OCI-LY3 (cell line): ENCODE measurements around the gene VPS8.

ENCODE experiments used
- H2AFZ ChIP-seq: fragments of 200-600, 300-600 bp; shearing (Covaris generic); 2 replicates; pipeline ENCODE4 v1.6.0; 2014; ENCODE audit warnings: antibody characterized with exemption, low read depth, low read length
- H3K27ac ChIP-seq: fragments of 200-600, 300-600 bp; sonication (generic); 2 replicates; pipeline ENCODE4 v1.5.1; 2014; ENCODE audit warnings: mild to moderate bottlenecking, low read length, moderate library complexity, mixed read lengths
- H3K27me3 ChIP-seq: fragments of 200-600, 300-600 bp; sonication (generic); 2 replicates; pipeline ENCODE4 v1.6.1; 2014; ENCODE audit warnings: low read depth, low read length, mixed read lengths
- H3K36me3 ChIP-seq: fragments of 200-600, 300-600 bp; sonication (generic); replicated peaks from 2 replicates; pipeline ENCODE3; 2014; ENCODE audit warnings: low read depth, low read length, mixed read lengths
- H3K4me1 ChIP-seq: fragments of 300-600, 200-600 bp; sonication (generic); 2 replicates; pipeline ENCODE4 v1.6.1; 2014; ENCODE audit warnings: low read length, mixed read lengths
- H3K4me2 ChIP-seq: fragments of 200-600, 300-600 bp; sonication (generic); 2 replicates; pipeline ENCODE4 v1.6.1; 2014; ENCODE audit warnings: low read length, mixed read lengths
- H3K4me3 ChIP-seq: fragments of 300-600, 200-600 bp; sonication (generic); 2 replicates; pipeline ENCODE4 v1.5.1; 2014; ENCODE audit warnings: antibody characterized with exemption, mild to moderate bottlenecking, low read length, moderate library complexity
- H3K79me2 ChIP-seq: fragments of 300-600, 200-600 bp; shearing (Covaris generic); 2 replicates; pipeline ENCODE4 v1.6.1; 2014; ENCODE audit warnings: mild to moderate bottlenecking, low read length, mixed read lengths
- H3K9ac ChIP-seq: fragments of 300-600, 200-600 bp; shearing (Covaris generic); 2 replicates; pipeline ENCODE4 v1.6.0; 2014; ENCODE audit warnings: mild to moderate bottlenecking, low read length, moderate library complexity
- H3K9me3 ChIP-seq: fragments of 200-600, 300-600 bp; shearing (Covaris generic); 2 replicates; pipeline ENCODE4 v1.6.1; 2014; ENCODE audit warnings: low read length, mixed read lengths; ENCODE audit not compliant: insufficient read depth
- H4K20me1 ChIP-seq: fragments of 200-600, 300-600 bp; sonication (generic); 2 replicates; pipeline ENCODE4 v1.6.1; 2016; ENCODE audit warnings: low read length, mixed read lengths; ENCODE audit not compliant: insufficient read depth
- EZH2phosphoT487 ChIP-seq: fragments of 200-600 bp; shearing (Covaris generic); IDR thresholded peaks from 2 replicates; pipeline ENCODE4 v1.6.1; 2018; ENCODE audit warnings: antibody characterized with exemption, mixed run types, low read depth
- TF ChIP-seq, protein P1 (sequence below): fragments of 200-600, 300-600 bp; sonication (generic); IDR thresholded peaks from 2 replicates; pipeline ENCODE4 v1.5.1; 2014; ENCODE audit warnings: antibody characterized with exemption, low read length, low read depth

The VPS8 gene

DNA sequence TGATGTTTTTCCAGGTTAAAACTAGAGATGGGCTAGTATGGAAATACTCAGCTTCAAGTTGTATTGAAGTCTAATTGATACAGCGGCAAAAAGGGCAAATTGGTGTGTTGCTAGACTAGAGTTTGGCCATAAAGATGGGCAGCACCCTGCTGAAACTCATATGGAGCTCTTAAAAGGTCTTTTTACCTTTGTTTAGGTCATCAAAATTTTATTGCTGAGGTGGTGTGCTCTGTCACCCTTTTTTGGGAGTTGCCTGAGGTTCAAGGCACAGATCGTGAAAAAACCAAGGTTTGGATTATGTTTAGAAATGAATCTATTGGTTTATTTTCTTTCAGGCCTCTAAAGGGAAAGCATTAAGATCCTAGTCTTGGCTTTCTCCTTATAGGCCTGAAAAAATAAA, 38.2 kb downstream of the VPS8 start:
- Histone ChIP-seq H3K9me3 (no peaks in the 10 kb centered on the region), H3K9ac (no peak overlapping the region), H4K20me1 (no peaks in the 10 kb centered on the region), H3K4me2 (no peak overlapping the region), H3K79me2 (no peaks in the 10 kb centered on the region), H3K27ac (no peak overlapping the region), H3K36me3 (peaks cover 18% of the 10 kb centered on the region), H3K27me3 (no peaks in the 10 kb centered on the region), H3K4me3 (no peak overlapping the region), H3K4me1 (no peaks in the 10 kb centered on the region), H2AFZ (no peak overlapping the region)
- TF ChIP-seq, protein P1, sequence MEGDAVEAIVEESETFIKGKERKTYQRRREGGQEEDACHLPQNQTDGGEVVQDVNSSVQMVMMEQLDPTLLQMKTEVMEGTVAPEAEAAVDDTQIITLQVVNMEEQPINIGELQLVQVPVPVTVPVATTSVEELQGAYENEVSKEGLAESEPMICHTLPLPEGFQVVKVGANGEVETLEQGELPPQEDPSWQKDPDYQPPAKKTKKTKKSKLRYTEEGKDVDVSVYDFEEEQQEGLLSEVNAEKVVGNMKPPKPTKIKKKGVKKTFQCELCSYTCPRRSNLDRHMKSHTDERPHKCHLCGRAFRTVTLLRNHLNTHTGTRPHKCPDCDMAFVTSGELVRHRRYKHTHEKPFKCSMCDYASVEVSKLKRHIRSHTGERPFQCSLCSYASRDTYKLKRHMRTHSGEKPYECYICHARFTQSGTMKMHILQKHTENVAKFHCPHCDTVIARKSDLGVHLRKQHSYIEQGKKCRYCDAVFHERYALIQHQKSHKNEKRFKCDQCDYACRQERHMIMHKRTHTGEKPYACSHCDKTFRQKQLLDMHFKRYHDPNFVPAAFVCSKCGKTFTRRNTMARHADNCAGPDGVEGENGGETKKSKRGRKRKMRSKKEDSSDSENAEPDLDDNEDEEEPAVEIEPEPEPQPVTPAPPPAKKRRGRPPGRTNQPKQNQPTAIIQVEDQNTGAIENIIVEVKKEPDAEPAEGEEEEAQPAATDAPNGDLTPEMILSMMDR = no peak
- TF ChIP-seq EZH2phosphoT487 = no peak

DNA sequence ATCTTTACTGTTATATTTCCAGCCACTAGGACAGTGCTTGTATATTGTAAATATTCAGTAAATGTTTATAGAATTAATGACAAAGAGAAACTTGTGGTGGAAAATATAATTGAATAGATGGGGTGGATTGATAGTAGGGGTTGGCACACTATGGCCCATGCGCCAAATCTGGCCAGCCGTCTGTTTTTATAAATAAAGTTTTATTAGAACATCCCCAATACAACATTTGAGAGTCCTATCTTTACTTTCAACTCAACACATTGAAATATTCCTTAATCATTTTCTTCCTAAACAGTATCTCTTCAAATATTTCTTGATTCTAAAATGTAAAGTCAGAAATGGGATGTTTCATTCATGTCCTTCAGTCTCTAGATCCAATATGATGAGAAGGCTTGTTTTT, 45.1 kb downstream of the VPS8 start:
- no peaks in the 10 kb centered on the region for H3K79me2 ChIP-seq
- H3K9ac ChIP-seq = no peak overlapping the region
- H3K36me3 ChIP-seq = peaks cover 29% of the 10 kb centered on the region
- no peaks in the 10 kb centered on the region for H3K4me1 ChIP-seq
- H4K20me1 ChIP-seq = no peaks in the 10 kb centered on the region
- H3K4me2 ChIP-seq = no peak overlapping the region
- H3K4me3 ChIP-seq = no peak overlapping the region
- H2AFZ ChIP-seq = no peak overlapping the region
- no peaks in the 10 kb centered on the region for H3K27me3 ChIP-seq
- H3K27ac ChIP-seq = no peak overlapping the region
- TF ChIP-seq EZH2phosphoT487 = no peak
- TF ChIP-seq, protein P1 = no peak
- no peaks in the 10 kb centered on the region for H3K9me3 ChIP-seq

DNA sequence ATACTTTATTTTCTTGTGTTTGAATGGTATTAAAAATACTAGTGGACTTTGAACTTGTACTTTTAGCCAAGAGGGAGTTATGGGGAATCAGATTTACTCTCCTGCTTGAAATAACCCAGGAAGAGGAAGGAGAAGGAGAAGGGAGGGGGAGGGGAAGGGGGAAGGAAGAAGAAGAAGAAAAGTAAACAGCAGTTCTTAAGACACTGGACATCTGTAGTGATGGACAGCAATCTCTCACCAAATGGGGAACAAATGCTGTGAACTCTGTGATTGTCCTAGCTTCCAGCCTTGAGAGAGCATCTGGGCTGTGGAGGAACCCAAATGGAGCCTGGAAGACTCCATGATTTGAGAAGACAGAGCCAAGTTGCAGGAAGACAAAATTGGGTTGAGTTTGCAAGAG, 52.0 kb downstream of the VPS8 start:
- Histone ChIP-seq H3K4me2 (no peak overlapping the region), H3K36me3 (peaks cover 7% of the 10 kb centered on the region), H3K4me1 (no peaks in the 10 kb centered on the region), H2AFZ (no peak overlapping the region), H3K9ac (no peak overlapping the region), H3K4me3 (no peak overlapping the region), H3K27ac (no peak overlapping the region), H3K9me3 (no peaks in the 10 kb centered on the region), H4K20me1 (no peaks in the 10 kb centered on the region), H3K27me3 (no peaks in the 10 kb centered on the region), H3K79me2 (no peaks in the 10 kb centered on the region)
- TF ChIP-seq EZH2phosphoT487 = no peak
- TF ChIP-seq, protein P1 = no peak

DNA sequence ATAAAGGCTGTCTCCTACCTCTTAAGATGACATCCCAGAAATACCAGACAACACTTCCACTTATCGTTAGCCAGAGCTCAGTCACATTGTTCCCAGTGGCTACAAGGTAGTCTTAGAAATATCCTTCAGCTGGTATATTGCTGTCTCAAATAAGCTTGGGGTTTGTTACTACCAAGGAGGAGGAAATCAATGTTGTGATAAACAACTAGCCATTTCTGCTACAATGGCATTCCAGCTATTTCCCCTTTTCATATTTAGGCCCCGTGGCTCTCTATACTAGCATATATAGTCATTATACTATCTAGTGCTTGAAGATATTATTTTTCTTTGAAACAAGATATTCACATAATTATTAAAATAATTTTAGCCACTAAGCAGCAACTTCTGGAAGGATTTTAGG, 56.5 kb downstream of the VPS8 start:
- H2AFZ ChIP-seq = no peak overlapping the region

More for the DNA sequence above, 56.5 kb downstream of the VPS8 start:
- H3K4me2 ChIP-seq = no peak overlapping the region
- H3K36me3 ChIP-seq = peaks cover 6% of the 10 kb centered on the region
- no peak for TF ChIP-seq EZH2phosphoT487
- TF ChIP-seq, protein P1 = no peak
- no peaks in the 10 kb centered on the region for H3K9me3 ChIP-seq
- no peaks in the 10 kb centered on the region for H3K79me2 ChIP-seq
- no peak overlapping the region for H3K4me3 ChIP-seq
- no peak overlapping the region for H3K27ac ChIP-seq
- no peaks in the 10 kb centered on the region for H4K20me1 ChIP-seq
- no peaks in the 10 kb centered on the region for H3K4me1 ChIP-seq
- H3K9ac ChIP-seq = no peak overlapping the region
- no peaks in the 10 kb centered on the region for H3K27me3 ChIP-seq
